A673 (cell line): ENCODE measurements around the gene MAPK8. TPM values are rescaled to one million over a fixed set of nuclear protein-coding genes. Genes with fewer than 3 reads are reported as not detected.

Experiments
- BruUV-seq: library from RNA; stranded (reverse); fragments of 400-500 nt; replicated peaks from 2 replicates; lab custom pipeline; 2021; lab: Mats Ljungman, UMichigan
- CTCF ChIA-PET: fragments of 300-600 bp; sonication (Branson Sonifier 250); formaldehyde crosslinking; loops from one replicate; lab custom pipeline; 2022; ENCODE audit warnings: antibody characterized with exemption; lab: Charles Lee
- POLR2A ChIA-PET: fragments of 300-600 bp; sonication (Branson Sonifier 250); formaldehyde crosslinking; loops from one replicate; lab custom pipeline; 2022; ENCODE audit warnings: antibody characterized with exemption; ENCODE audit not compliant: low non-redundant PET; lab: Charles Lee
- DNase-seq: peaks from one replicate; pipeline ENCODE4 v3.0.0-alpha.2; 2015; ENCODE audit warnings: low spot score
- H3K27ac ChIP-seq: fragments of 200-600 bp; sonication (generic); 2 replicates; pipeline ENCODE4 v1.5.1; 2016; ENCODE audit warnings: mixed run types, low read depth, mild to moderate bottlenecking, mixed read lengths, antibody characterized with exemption, low read length; ENCODE audit not compliant: poor library complexity, severe bottlenecking
- H3K27me3 ChIP-seq: fragments of 200-600 bp; sonication (generic); replicated peaks from 2 replicates; pipeline ENCODE4 v1.6.1; 2017; ENCODE audit warnings: mixed run types, low read depth, mild to moderate bottlenecking, mixed read lengths, antibody characterized with exemption, low read length; ENCODE audit not compliant: insufficient read depth, poor library complexity
- H3K36me3 ChIP-seq: fragments of 200-600 bp; sonication (generic); 2 replicates; pipeline ENCODE4 v1.6.1; 2016; ENCODE audit warnings: mixed run types, mild to moderate bottlenecking, mixed read lengths, antibody characterized with exemption, low read length; ENCODE audit not compliant: insufficient read depth, poor library complexity, severe bottlenecking
- H3K4me1 ChIP-seq: fragments of 200-600 bp; sonication (generic); 2 replicates; pipeline ENCODE4 v1.6.1; 2017; ENCODE audit warnings: mixed run types, mild to moderate bottlenecking, mixed read lengths, antibody characterized with exemption, low read length; ENCODE audit not compliant: insufficient read depth, poor library complexity, severe bottlenecking
- H3K4me3 ChIP-seq: fragments of 200-600 bp; sonication (generic); 2 replicates; pipeline ENCODE4 v1.5.1; 2016; ENCODE audit warnings: low read depth, mixed run types, mild to moderate bottlenecking, mixed read lengths, low read length; ENCODE audit not compliant: poor library complexity, severe bottlenecking
- H3K9me3 ChIP-seq: fragments of 200-600 bp; sonication (generic); 2 replicates; pipeline ENCODE4 v1.6.1; 2016; ENCODE audit warnings: mixed run types, low read depth, mild to moderate bottlenecking, mixed read lengths, antibody characterized with exemption, low read length; ENCODE audit not compliant: poor library complexity, severe bottlenecking
- EZH2 ChIP-seq: fragments of 200-600 bp; sonication (generic); IDR thresholded peaks from 2 replicates; pipeline ENCODE4 v1.6.1; 2017; ENCODE audit warnings: borderline replicate concordance, low read depth, mild to moderate bottlenecking, mixed read lengths, antibody characterized with exemption, low read length; ENCODE audit not compliant: poor library complexity, severe bottlenecking
- intact Hi-C: fragments of 100-400 bp; cut with micrococcal nuclease; formaldehyde crosslinking; loops from one replicate; pipeline ENCODE4 v1.10.0; 2022; ENCODE audit not compliant: unreplicated experiment
- total RNA-seq: library from RNA; stranded (reverse); gene quantifications from 2 replicates; pipeline ENCODE4 v1.2.3, GENCODE V29; 2021
- TF ChIP-seq, protein P1 (sequence below): fragments of 300-800, 200-600 bp; sonication (generic); conservative IDR thresholded peaks from 2 replicates; pipeline ENCODE4 v1.5.1; 2017; ENCODE audit warnings: low read depth, mild to moderate bottlenecking, antibody characterized with exemption, low read length, moderate library complexity, mixed read lengths

The MAPK8 gene
- total RNA-seq, 1 experiment from 2014 or later, result 52.0 TPM

DNA sequence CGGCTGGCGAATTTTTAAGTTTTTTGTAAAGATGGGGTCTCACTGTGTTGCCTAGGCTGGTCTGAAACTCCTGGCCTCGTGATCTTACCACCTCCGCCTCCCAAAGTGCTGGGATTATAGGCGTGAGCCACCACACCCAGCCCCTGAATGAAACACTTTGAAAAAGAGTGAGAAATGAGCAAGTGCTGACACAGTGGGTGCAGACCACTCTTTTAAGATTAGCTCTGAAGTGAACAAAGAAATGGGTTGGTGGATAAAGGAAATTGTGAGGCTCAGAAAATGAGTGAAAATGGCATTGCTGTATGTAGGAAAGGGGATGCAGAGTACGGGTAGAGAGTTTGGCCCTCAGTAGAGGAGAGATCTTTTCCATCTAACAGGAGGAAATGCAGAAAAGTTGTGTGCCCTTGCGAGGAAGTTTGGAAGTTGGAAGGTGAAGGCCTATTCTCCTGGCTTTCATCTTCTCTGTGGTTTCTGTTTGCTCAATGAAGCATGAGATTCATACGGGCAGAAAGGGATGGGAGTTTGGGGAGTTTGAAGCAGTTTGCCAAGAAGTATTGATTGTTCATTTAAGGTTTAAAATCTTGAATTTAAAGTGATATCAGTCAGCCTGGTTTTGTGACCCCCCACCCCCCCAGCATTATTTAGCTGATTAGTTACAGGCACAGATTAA, 11.0 kb downstream of the MAPK8 start:
- no TSS peak for BruUV-seq
- Histone ChIP-seq H3K27ac (no peak overlapping the region), H3K4me1 (no peaks in the 10 kb centered on the region), H3K4me3 (no peak overlapping the region), H3K27me3 (no peaks in the 10 kb centered on the region), H3K36me3 (no peaks in the 10 kb centered on the region), H3K9me3 (no peaks in the 10 kb centered on the region)
- TF ChIP-seq, protein P1, sequence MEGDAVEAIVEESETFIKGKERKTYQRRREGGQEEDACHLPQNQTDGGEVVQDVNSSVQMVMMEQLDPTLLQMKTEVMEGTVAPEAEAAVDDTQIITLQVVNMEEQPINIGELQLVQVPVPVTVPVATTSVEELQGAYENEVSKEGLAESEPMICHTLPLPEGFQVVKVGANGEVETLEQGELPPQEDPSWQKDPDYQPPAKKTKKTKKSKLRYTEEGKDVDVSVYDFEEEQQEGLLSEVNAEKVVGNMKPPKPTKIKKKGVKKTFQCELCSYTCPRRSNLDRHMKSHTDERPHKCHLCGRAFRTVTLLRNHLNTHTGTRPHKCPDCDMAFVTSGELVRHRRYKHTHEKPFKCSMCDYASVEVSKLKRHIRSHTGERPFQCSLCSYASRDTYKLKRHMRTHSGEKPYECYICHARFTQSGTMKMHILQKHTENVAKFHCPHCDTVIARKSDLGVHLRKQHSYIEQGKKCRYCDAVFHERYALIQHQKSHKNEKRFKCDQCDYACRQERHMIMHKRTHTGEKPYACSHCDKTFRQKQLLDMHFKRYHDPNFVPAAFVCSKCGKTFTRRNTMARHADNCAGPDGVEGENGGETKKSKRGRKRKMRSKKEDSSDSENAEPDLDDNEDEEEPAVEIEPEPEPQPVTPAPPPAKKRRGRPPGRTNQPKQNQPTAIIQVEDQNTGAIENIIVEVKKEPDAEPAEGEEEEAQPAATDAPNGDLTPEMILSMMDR, result no peak
- TF ChIP-seq EZH2, result no peak
- DNase-seq, result no peak
- ChIA-PET CTCF (no interaction called here), POLR2A (no interaction called here)
- intact Hi-C loops, result no loop called here

DNA sequence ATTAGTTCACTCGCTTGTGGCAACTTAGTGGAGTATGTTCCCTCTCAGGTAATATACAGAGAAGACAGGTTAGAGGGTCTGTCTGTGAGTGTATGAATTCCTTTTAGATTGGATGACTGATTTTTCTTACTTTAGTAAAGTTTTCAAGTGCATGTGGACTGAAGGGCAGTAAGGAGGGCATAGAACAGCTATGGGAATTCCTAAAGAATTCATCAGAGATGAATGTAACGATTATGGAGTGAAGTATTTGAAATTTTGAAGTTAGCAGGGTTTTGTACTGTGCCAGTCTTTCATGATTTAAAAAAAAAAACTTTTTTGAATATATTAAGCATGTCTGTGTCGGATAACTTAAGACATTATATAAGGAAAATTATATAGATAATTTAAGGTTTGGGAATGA, 15.5 kb downstream of the MAPK8 start:
- intact Hi-C loops, result no loop called here
- no peak for DNase-seq
- H3K27me3 ChIP-seq, result no peaks in the 10 kb centered on the region
- no peaks in the 10 kb centered on the region for H3K36me3 ChIP-seq
- no peaks in the 10 kb centered on the region for H3K9me3 ChIP-seq
- POLR2A ChIA-PET, result no interaction called here
- no peak overlapping the region for H3K27ac ChIP-seq
- CTCF ChIA-PET, result no interaction called here
- no TSS peak for BruUV-seq
- no peak for TF ChIP-seq EZH2
- TF ChIP-seq, protein P1, result no peak
- H3K4me3 ChIP-seq, result no peak overlapping the region
- no peaks in the 10 kb centered on the region for H3K4me1 ChIP-seq

DNA sequence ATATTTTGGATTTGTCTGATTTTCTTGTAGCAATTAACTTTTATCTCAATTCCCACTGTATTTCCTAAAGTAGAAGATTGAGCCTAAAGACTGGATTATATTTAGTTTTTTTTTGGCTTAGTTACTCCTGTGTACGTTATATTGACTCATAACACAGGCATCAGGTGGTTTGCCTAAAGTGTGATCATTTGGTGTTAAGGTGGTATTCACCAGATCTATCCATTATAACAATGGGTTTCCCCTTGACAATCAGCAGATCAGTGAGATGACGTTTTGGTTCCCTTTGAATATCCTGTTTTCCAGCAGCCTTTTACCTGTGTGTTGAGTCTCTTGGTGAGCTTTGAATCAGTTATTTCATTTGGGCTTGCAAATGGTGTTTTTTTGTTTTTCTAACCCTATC, 18.1 kb downstream of the MAPK8 start:
- Histone ChIP-seq H3K27me3 (no peaks in the 10 kb centered on the region), H3K4me1 (no peaks in the 10 kb centered on the region), H3K36me3 (no peaks in the 10 kb centered on the region), H3K9me3 (no peaks in the 10 kb centered on the region), H3K4me3 (no peak overlapping the region), H3K27ac (no peak overlapping the region)
- ChIA-PET POLR2A (interaction anchor here (0.7 kb wide), 1 partner anchor 37 kb away, joined by 5 read pairs; no protein-coding TSS in a partner anchor), CTCF (no interaction called here)
- no peak for TF ChIP-seq EZH2
- TF ChIP-seq, protein P1, result no peak
- BruUV-seq, result no TSS peak
- DNase-seq, result no peak
- intact Hi-C loops, result no loop called here
